Fibroblast of skin of abdomen (primary cell): Measurements from ENCODE around the gene DGUOK.

Experiments used
- DNase-seq: peaks from one replicate; pipeline ENCODE4 v3.0.0-alpha.2; 2013

Gene DGUOK

GRCh38 chr2:73999881-74000597 is 73.4 kb downstream of the DGUOK start:
- no peak for DNase-seq

DNA sequence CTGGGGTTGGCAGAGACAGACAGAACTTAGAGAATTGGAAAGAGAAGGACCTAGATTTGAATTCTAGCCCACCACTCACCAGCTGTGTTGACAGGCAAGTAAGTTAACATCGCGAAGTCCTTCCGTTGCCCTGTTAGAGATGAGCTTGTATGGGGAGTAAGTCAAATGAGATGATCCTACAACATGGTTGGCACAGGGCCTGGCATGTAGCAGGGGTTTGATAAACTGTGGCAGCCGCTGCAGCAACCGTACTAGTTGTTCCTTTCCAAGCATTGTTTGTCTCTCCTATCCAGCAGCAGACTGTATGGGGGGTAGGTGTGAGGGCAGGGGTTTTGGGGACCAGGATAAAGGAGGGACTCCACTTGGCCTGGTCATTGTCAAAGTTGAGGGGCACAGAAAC is 74.0 kb downstream of the DGUOK start:
- DNase-seq, result no peak

- DNase-seq, result no peak
Observed at GRCh38 chr2:74001121-74001520, 74.4 kb downstream of the DGUOK start.

- DNase-seq, result no peak
Observed at GRCh38 chr2:74001781-74002504, 75.3 kb downstream of the DGUOK start.

DNA sequence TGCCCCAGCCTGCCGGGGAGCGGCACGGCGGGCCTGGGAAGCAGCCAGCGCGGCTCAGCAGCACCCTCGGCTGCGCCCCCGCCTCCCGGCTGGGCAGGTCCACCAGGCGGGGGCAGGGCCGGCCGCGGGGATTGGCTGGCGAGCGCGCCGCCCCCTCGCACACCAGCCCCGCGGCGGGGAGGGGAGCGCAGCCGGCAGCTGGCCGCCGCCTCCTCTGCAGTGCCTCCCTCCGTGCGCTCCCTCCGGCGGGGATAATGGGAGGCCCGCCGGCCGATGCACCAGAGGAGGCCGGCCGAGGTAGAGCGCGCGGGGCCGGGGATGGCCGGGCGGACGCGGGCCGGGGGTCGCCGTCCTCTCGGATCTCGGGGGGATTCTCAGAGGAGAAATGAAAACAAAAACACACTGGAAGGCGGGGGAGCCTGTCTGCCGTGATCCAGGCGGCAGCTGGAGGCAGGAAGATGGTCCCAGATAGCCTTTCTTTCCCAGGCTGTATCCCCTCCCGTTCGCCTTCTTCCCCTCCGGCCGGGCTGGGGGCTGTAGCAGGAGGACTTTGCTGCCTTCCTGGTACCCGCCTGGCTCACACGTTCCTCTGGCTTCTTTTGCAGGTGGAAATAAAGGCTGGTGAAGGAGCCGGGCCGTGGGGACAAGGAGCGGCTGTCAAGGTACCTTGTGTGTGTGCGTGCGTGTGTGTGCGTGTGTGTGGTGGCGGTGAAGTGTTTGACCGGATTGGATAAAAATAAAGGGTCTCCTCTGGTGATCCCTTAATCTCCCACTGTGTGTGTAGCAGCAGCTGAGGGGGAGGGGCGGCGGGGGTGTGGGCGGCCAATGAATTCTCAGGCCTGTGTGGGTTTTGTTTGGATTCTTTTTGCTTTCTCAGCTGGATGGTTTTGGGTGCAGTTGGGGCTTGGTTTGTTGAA is 76.1 kb downstream of the DGUOK start:
- DNase-seq, result peak; percentile 85

- DNase-seq, result peak; percentile 84
Observed at GRCh38 chr2:74003494-74004211, 77.0 kb downstream of the DGUOK start.

DNA sequence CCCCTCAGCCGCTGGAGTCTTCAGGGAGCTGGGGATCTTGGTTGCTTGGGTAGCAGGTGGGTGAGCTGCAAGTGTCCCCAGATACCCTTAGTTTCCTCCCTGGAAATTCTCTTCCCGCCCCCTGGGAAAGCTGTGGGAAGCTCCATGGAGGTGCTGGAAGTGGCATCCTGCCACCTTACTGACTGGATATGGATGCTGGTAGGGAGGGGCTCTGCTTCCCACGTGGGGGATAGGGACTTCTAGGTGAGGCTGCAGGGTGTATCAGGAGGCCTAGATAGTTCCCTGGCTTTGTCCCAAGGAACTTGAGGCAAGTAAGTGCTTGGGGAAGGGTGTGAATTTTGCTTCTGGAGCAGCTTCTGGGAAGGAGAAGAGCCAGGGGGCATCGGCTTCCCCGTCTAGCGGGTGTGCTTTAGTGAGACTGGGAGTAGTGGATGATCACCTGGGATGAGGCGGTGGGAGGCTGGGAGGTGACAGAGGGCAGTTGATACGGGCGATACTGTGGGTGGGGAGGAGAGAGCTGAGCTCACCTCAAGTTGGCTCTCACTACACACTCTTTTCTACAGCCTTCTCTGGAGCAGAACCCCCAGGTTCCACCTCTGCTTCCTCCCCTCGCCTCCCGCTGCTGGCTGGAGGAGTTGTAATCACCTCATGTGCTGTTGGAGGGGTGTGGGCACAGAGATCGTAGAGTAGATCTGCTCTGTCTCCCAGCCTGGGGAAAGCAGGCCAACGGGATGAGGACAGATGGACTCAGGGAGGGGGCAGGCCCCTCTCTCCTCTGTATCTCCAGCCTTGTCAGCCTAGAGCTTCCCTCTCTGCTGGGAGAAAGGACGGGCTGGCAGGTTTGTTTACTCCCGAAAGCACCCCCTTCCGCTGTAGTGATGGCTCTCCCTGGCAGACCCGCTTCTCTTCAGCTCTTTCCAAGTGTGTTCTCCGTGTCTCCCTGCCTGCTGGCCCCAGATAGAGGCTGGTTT is 77.8 kb downstream of the DGUOK start:
- no peak for DNase-seq

GRCh38 chr2:74005786-74006185 is 79.1 kb downstream of the DGUOK start:
- DNase-seq, result no peak

- DNase-seq, result no peak
Observed at GRCh38 chr2:74006459-74006858, 79.8 kb downstream of the DGUOK start.

DNA sequence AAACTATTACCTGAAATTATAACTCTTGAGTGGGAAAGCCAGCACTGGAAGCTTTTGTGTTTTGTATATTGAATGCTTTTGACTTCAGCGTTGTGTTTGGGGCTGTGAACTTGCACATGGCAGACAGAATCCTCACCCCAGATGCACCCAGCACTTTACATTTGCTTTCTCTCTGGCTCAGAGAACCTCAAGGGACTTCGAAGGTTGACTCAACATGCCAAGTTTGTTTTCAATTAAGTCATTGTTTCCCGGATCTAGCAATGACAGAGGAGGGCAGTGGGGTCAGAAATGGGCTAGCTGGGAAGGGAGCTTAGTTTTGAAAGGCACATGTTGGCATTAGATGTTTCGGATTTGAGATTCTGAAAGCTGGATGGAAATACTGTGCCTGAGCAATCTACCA is 80.4 kb downstream of the DGUOK start:
- no peak for DNase-seq

GRCh38 chr2:74007711-74008110 is 81.0 kb downstream of the DGUOK start:
- no peak for DNase-seq
